SK-N-MC (cell line): Measurements from ENCODE around the gene HBM.
"Not testable (repeated sequence)": the region's sequence is repeated elsewhere in the genome, so short reads cannot be mapped to it uniquely, and the experiment has no call there.

Source experiments
- EZH2 ChIP-seq: fragments of 200-600 bp; sonication (generic); IDR thresholded peaks from one replicate; pipeline ENCODE4 v1.6.1; 2017; ENCODE audit warnings: antibody characterized with exemption
- FOXP2 ChIP-seq: optimal IDR thresholded peaks from 2 replicates; pipeline ENCODE3; 2011; ENCODE audit warnings: mild to moderate bottlenecking, moderate library complexity; ENCODE audit not compliant: insufficient read depth; ENCODE audit errors: extremely low read length, control extremely low read depth
- POLR2AphosphoS5 ChIP-seq: IDR thresholded peaks from 2 replicates; pipeline ENCODE4 v1.6.1; 2012; ENCODE audit warnings: mild to moderate bottlenecking, low read depth, low read length, borderline replicate concordance

GRCh38 chr16:123558-124350 lies 42.0 kb upstream of the HBM start:
- TF ChIP-seq POLR2AphosphoS5, EZH2, FOXP2: not testable (repeated sequence)
